ENCODE data around the gene CCDC157. TPM values are rescaled to one million over a fixed set of nuclear protein-coding genes. Genes with fewer than 3 reads are reported as not detected.

Gene CCDC157
- total and polyA plus RNA-seq, 7 experiments from 2014 or later = 1.4 to 6.9 (median 2.3) TPM

DNA sequence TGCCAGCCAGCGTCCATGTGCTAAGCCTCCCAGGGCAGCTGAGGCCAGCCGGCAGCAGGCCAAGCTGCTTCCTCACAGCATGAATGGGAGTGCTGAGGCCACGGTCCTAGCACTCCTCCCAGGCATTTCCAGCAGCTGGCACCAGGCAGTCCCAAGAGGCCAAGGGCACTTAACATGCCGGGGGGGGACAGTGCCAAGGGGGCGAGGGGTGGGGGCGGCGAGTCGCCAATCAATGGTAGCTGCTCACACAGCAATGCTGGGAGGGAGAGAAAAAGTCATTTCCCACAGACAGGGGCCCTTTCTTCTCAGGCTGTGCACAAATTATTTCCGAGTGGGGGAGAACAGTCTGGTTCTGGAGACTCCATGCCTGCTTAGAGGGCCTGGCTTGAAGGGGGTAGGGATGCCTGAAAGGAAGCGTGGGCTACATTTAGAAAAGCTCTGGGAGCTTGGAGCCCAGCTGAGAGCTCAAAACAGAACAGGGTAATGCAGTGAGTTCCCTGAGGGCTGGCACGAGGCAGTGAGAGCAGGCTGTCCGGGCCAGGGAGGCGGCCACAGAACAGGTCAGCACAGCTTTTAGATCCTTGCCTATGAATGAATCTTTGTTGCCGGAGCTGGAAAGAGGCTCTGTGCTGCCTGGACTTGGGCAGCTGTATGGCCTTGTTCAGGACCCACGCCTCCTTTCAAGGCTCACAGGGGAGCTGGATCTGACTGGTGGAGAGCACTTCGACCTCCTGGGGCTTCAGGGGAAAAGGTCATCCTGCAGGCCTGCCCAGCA, 15.7 kb upstream of the CCDC157 start:
- Histone ChIP-seq H3K27me3 (ENCODE audit: control insufficient read depth in 2 of 2, insufficient read depth in 2 of 2, low read length in 2 of 2) (no peaks in the 10 kb centered on the region), H3K4me3 (ENCODE audit: low read length) (no peak overlapping the region), H3K9me3 (ENCODE audit: control insufficient read depth in 2 of 3, low read length in 3 of 3) (no peaks in the 10 kb centered on the region), H3K4me1 (ENCODE audit: control insufficient read depth in 2 of 2, insufficient read depth in 2 of 2, low read length in 2 of 2) (no peaks in the 10 kb centered on the region), H3K36me3 (ENCODE audit: control insufficient read depth in 2 of 3, insufficient read depth in 3 of 3, low read length in 3 of 3) (peaks cover 67 to 100% (median 74%) of the 10 kb centered on the region in 3 experiments), H3K27ac (ENCODE audit: low read depth, low read length) (no peak overlapping the region)
- intact Hi-C loops (cut with micrococcal nuclease) = no loop called here
- H3K27me3 Mint-ChIP-seq = no peaks in the 10 kb centered on the region
- ATAC-seq (no peak), DNase-seq (no peak)
- ChIA-PET CTCF (interaction anchor here (1.3 to 1.5 kb wide), 2 partner anchors 51 to 53 kb away, joined by 3 to 6 read pairs; partner anchors contain the start of gene CASTOR1), POLR2A (interaction anchor here (0.6 to 48.9 kb wide), 3 partner anchors 9 to 40 kb away, joined by 3 to 1265 read pairs (median 11); partner anchors contain the start of gene CASTOR1)
- peaks cover 0 to 3% (median 0%) of the 10 kb centered on the region in 11 donors for H3K9me3 Mint-ChIP-seq
- peaks cover 0 to 21% (median 8%) of the 10 kb centered on the region in 7 donors for H3K4me1 Mint-ChIP-seq
- H3K4me3 Mint-ChIP-seq = no peak overlapping the region
- H3K36me3 Mint-ChIP-seq = peaks cover 13 to 71% (median 22%) of the 10 kb centered on the region in 5 donors
- H3K27ac Mint-ChIP-seq = peak overlapping the region in 3 of 9 donors; percentile 17 to 59 (median 59)

DNA sequence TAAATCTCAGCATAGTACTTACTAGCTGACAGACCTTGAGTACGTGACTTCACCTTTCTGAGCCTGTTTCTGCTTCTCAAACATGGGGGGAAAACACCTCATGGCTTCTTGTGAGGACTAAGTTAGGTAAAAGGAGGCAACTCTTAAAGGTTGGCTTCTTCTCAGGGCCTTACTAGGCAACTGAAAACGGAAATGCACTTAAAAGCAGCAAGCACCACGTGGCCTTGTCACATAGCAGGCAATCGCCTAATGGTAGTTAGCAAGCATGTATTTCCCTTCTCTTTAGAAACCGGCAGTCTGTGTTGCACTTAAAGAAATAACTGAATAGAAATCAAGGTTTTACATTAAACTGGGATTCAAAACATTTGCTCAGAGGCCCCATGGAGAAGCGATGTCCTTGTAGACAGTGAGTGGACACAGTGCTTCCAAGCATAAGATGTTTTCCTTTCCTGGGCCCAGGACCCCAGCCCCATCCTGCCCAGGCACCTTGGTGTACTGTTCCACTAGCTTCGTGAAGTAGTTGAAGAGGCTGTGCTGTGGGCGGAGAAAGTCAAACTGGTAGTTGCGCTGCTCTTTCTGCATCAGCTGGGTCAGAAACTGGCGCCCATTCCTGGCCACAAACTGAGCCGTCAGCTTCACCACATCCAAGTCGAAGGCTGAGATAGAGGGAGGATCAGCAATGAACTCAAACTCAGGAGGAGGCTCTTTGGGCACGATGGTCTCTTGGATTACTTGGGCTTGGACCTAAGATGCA, 12.2 kb upstream of the CCDC157 start:
- Mint-ChIP-seq H3K9me3 (no peaks in the 10 kb centered on the region), H3K27ac (peak overlapping the region in 5 of 9 donors; percentile 21 to 69 (median 40)), H3K4me1 (peaks cover 13 to 39% (median 23%) of the 10 kb centered on the region in 7 donors), H3K4me3 (no peak overlapping the region), H3K27me3 (no peaks in the 10 kb centered on the region), H3K36me3 (peaks cover 8 to 56% (median 22%) of the 10 kb centered on the region in 5 donors)
- ChIA-PET POLR2A (interaction anchor here (0.9 to 48.9 kb wide), 3 partner anchors 8 to 43 kb away, joined by 3 to 1265 read pairs (median 3); partner anchors contain the start of gene CASTOR1), CTCF (interaction anchor here (0.6 kb wide), 1 partner anchor 720 kb away, joined by 3 read pairs; no protein-coding TSS in a partner anchor)
- Histone ChIP-seq H3K4me1 (ENCODE audit: control insufficient read depth in 2 of 2, insufficient read depth in 2 of 2, low read length in 2 of 2) (peaks cover 10 to 12% of the 10 kb centered on the region in 2 donors), H3K4me3 (ENCODE audit: low read length) (no peak overlapping the region), H3K27ac (ENCODE audit: low read depth, low read length) (no peak overlapping the region), H3K27me3 (ENCODE audit: control insufficient read depth in 2 of 2, insufficient read depth in 2 of 2, low read length in 2 of 2) (no peaks in the 10 kb centered on the region), H3K9me3 (ENCODE audit: control insufficient read depth in 2 of 3, low read length in 3 of 3) (no peaks in the 10 kb centered on the region), H3K36me3 (ENCODE audit: control insufficient read depth in 2 of 3, insufficient read depth in 3 of 3, low read length in 3 of 3) (peaks cover 58 to 97% (median 59%) of the 10 kb centered on the region in 3 experiments)
- intact Hi-C loops (cut with micrococcal nuclease) = no loop called here
- peak; percentile 37 for ATAC-seq
- DNase-seq = no peak

DNA sequence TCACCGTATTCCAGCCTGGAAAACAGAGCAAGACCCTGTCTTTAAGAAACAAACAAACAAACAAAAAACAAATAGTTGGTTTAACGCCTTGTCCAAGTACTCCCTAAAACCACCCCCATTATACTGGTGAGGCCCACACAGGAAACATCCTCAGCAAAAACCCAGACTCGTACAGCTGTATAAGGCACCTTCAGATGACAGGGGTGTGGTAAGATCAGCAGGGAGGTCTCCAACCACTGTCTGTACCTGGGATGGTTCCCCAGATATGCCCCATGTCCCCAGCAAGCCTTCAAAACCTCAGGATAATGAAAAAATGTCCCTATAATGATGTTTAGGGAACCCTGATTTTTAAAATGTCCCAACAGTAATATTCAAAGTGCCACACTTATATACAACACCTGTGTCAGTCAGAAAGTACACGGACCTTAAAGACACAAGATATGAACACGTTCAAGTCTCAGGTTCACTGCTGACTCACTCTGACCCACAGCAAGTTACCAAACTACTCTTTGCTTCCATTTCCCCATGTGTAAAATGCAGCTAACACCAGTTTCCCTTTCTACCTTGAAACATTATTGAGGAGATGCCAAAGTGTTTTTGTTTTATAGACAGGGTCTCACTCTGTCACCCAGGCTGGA, 9.4 kb upstream of the CCDC157 start:
- Histone ChIP-seq H3K9me3 (ENCODE audit: control insufficient read depth in 2 of 3, low read length in 3 of 3) (no peaks in the 10 kb centered on the region), H3K27me3 (ENCODE audit: control insufficient read depth in 2 of 2, insufficient read depth in 2 of 2, low read length in 2 of 2) (no peaks in the 10 kb centered on the region), H3K36me3 (ENCODE audit: control insufficient read depth in 2 of 3, insufficient read depth in 3 of 3, low read length in 3 of 3) (peaks cover 47 to 97% (median 50%) of the 10 kb centered on the region in 3 experiments), H3K4me3 (ENCODE audit: low read length) (no peak overlapping the region), H3K4me1 (ENCODE audit: control insufficient read depth in 2 of 2, insufficient read depth in 2 of 2, low read length in 2 of 2) (peaks cover 11 to 14% of the 10 kb centered on the region in 2 donors), H3K27ac (ENCODE audit: low read depth, low read length) (no peak overlapping the region)
- peaks cover 5 to 48% (median 27%) of the 10 kb centered on the region in 5 donors for H3K36me3 Mint-ChIP-seq
- POLR2A ChIA-PET = interaction anchor here (1.1 to 2.0 kb wide), 2 partner anchors 11 to 58 kb away, joined by 4 read pairs; partner anchors contain the start of gene CASTOR1
- H3K27me3 Mint-ChIP-seq = no peaks in the 10 kb centered on the region
- DNase-seq (no peak), ATAC-seq (no peak)
- intact Hi-C loops (cut with micrococcal nuclease) = no loop called here
- CTCF ChIA-PET = interaction anchor here (1.2 kb wide), 1 partner anchor 18 kb away, joined by 3 read pairs; no protein-coding TSS in a partner anchor
- H3K4me3 Mint-ChIP-seq = peak overlapping the region in 3 of 10 donors; percentile 11 to 27 (median 21)
- H3K9me3 Mint-ChIP-seq = no peaks in the 10 kb centered on the region
- peak overlapping the region in 7 of 9 donors; percentile 7 to 80 (median 64) for H3K27ac Mint-ChIP-seq
- H3K4me1 Mint-ChIP-seq = peaks cover 34 to 65% (median 43%) of the 10 kb centered on the region in 7 donors

DNA sequence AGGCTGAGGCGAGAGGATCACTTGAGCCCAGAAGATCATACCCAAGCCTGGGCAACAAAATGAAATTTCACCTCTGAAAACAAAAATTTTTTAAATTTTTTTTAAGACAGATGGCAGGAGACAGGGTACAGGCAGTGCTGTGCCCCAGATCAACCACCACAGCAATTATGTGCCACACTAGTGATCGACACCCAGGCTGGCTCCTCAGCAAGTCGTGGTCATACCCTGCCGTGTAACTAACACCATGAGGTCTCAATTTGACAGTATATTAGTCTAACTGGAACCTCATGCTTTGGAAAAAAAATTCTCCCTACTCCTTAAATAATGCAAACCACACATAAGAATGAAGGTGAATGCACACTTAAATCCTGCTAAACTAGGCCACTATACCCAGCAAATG, 8.4 kb upstream of the CCDC157 start:
- DNase-seq (no peak), ATAC-seq (no peak)
- H3K4me3 Mint-ChIP-seq = peak overlapping the region in 4 of 10 donors; percentile 17 to 52 (median 34)
- peak overlapping the region; percentile 3 for H3K27ac ChIP-seq (ENCODE audit: low read depth, low read length)
- H3K36me3 Mint-ChIP-seq = peaks cover 1 to 43% (median 28%) of the 10 kb centered on the region in 5 donors
- H3K9me3 ChIP-seq (ENCODE audit: control insufficient read depth in 2 of 3, low read length in 3 of 3) = no peaks in the 10 kb centered on the region
- peaks cover 29 to 75% (median 52%) of the 10 kb centered on the region in 7 donors for H3K4me1 Mint-ChIP-seq
- POLR2A ChIA-PET = interaction anchor here (1.1 kb wide), 1 partner anchor 12 kb away, joined by 4 read pairs; no protein-coding TSS in a partner anchor
- H3K4me3 ChIP-seq (ENCODE audit: low read length) = no peak overlapping the region
- H3K9me3 Mint-ChIP-seq = no peaks in the 10 kb centered on the region
- intact Hi-C loops (cut with micrococcal nuclease) = no loop called here
- CTCF ChIA-PET = interaction anchor here (0.7 to 1.2 kb wide), 3 partner anchors 19 to 84 kb away, joined by 3 read pairs; no protein-coding TSS in a partner anchor
- no peaks in the 10 kb centered on the region for H3K27me3 Mint-ChIP-seq
- peaks cover 15 to 24% of the 10 kb centered on the region in 2 donors for H3K4me1 ChIP-seq (ENCODE audit: control insufficient read depth in 2 of 2, insufficient read depth in 2 of 2, low read length in 2 of 2)
- H3K27ac Mint-ChIP-seq = peak overlapping the region in 4 of 9 donors; percentile 34 to 75 (median 50)
- peaks cover 41 to 95% (median 46%) of the 10 kb centered on the region in 3 experiments for H3K36me3 ChIP-seq (ENCODE audit: control insufficient read depth in 2 of 3, insufficient read depth in 3 of 3, low read length in 3 of 3)
- no peaks in the 10 kb centered on the region for H3K27me3 ChIP-seq (ENCODE audit: control insufficient read depth in 2 of 2, insufficient read depth in 2 of 2, low read length in 2 of 2)

DNA sequence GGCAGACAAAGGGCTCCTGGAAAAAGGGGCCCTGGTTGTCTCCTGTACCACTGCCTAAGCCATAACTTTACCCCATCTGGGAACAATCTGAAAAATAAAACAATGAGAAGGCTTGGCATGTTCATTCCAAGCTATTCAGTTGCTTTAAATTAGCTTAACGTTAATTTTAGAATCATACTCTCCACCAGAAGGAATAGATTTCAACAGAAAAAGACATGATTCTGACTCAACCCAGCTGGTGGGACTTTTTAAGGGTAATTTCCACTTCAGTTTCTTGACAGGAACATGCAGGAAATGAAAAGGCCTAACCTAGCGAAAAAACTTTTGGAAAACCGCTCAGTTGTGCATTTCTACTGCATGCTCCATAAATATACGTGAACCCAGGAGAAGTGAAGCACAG, 8.0 kb upstream of the CCDC157 start:
- H3K27ac Mint-ChIP-seq = peak overlapping the region in 5 of 9 donors; percentile 17 to 75 (median 45)
- intact Hi-C loops (cut with micrococcal nuclease) = no loop called here
- no peaks in the 10 kb centered on the region for H3K27me3 Mint-ChIP-seq
- peaks cover 32 to 79% (median 56%) of the 10 kb centered on the region in 7 donors for H3K4me1 Mint-ChIP-seq
- H3K9me3 ChIP-seq (ENCODE audit: control insufficient read depth in 2 of 3, low read length in 3 of 3) = no peaks in the 10 kb centered on the region
- POLR2A ChIA-PET = interaction anchor here (2.3 kb wide), 1 partner anchor 8 kb away, joined by 11 read pairs; no protein-coding TSS in a partner anchor
- no peak for DNase-seq
- no peaks in the 10 kb centered on the region for H3K27me3 ChIP-seq (ENCODE audit: control insufficient read depth in 2 of 2, insufficient read depth in 2 of 2, low read length in 2 of 2)
- no peak overlapping the region for H3K4me3 ChIP-seq (ENCODE audit: low read length)
- CTCF ChIA-PET = interaction anchor here (0.7 to 1.6 kb wide), 3 partner anchors 48 to 84 kb away, joined by 3 to 7 read pairs (median 3); no protein-coding TSS in a partner anchor
- peaks cover 18 to 26% of the 10 kb centered on the region in 2 donors for H3K4me1 ChIP-seq (ENCODE audit: control insufficient read depth in 2 of 2, insufficient read depth in 2 of 2, low read length in 2 of 2)
- H3K27ac ChIP-seq (ENCODE audit: low read depth, low read length) = peak overlapping the region; percentile 3
- no peak for ATAC-seq
- no peaks in the 10 kb centered on the region for H3K9me3 Mint-ChIP-seq
- peak overlapping the region in 4 of 10 donors; percentile 17 to 52 (median 34) for H3K4me3 Mint-ChIP-seq
- H3K36me3 ChIP-seq (ENCODE audit: control insufficient read depth in 2 of 3, insufficient read depth in 3 of 3, low read length in 3 of 3) = peaks cover 38 to 93% (median 42%) of the 10 kb centered on the region in 3 experiments
- peaks cover under 1 to 42% (median 30%) of the 10 kb centered on the region in 5 donors for H3K36me3 Mint-ChIP-seq

Data from naive thymus-derived CD4-positive, alpha-beta T cell (primary cell).